Measurements from ENCODE around the gene SLC4A9. TPM values are rescaled to one million over a fixed set of nuclear protein-coding genes. Genes with fewer than 3 reads are reported as not detected.

The SLC4A9 gene
- total RNA-seq, 1 donor from 2014 or later: not detected

- intact Hi-C loops (cut with micrococcal nuclease): loop anchor here (5.0 kb wide), 1 partner anchor 678 kb away; no protein-coding TSS in a partner anchor
- ChIA-PET POLR2A (interaction anchor here (1.4 kb wide), 1 partner anchor 37 kb away, joined by 3 read pairs; the partner anchor contains the start of gene ANKHD1), CTCF (interaction anchor here (0.6 to 3.1 kb wide), 5 partner anchors 9 to 358 kb away, joined by 3 to 24 read pairs (median 3); no protein-coding TSS in a partner anchor)
- H3K27me3 Mint-ChIP-seq: no peaks in the 10 kb centered on the region
- no peak for ATAC-seq (ENCODE audit: low read depth)
- no peaks in the 10 kb centered on the region for H3K9me3 Mint-ChIP-seq
- peaks cover 6% of the 10 kb centered on the region for H3K4me1 Mint-ChIP-seq
- no peak overlapping the region for H3K4me3 Mint-ChIP-seq
- TF ChIP-seq CTCF (IDR thresholded peaks at IDR 0.05): no peak
- H3K36me3 Mint-ChIP-seq (ENCODE audit: low read depth): no peaks in the 10 kb centered on the region
- DNase-seq: no peak
- no peak overlapping the region for H3K27ac Mint-ChIP-seq
Measured at GRCh38 chr5:140364472-140364765, 4.4 kb downstream of the SLC4A9 start.

- no peak for TF ChIP-seq CTCF (IDR thresholded peaks at IDR 0.05)
- no peaks in the 10 kb centered on the region for H3K27me3 Mint-ChIP-seq
- intact Hi-C loops (cut with micrococcal nuclease): no loop called here
- ChIA-PET POLR2A (no interaction called here), CTCF (interaction anchor here (1.0 to 1.1 kb wide), 3 partner anchors 8 to 357 kb away, joined by 3 read pairs; no protein-coding TSS in a partner anchor)
- no peak overlapping the region for H3K4me3 Mint-ChIP-seq
- H3K36me3 Mint-ChIP-seq (ENCODE audit: low read depth): no peaks in the 10 kb centered on the region
- H3K9me3 Mint-ChIP-seq: no peaks in the 10 kb centered on the region
- DNase-seq: no peak
- peaks cover 6% of the 10 kb centered on the region for H3K4me1 Mint-ChIP-seq
- H3K27ac Mint-ChIP-seq: no peak overlapping the region
- ATAC-seq (ENCODE audit: low read depth): no peak
Measured at GRCh38 chr5:140365282-140365681, 5.3 kb downstream of the SLC4A9 start.

GRCh38 chr5:140365941-140366340 lies 5.9 kb downstream of the SLC4A9 start:
- ATAC-seq (ENCODE audit: low read depth): no peak
- H3K36me3 Mint-ChIP-seq (ENCODE audit: low read depth): no peaks in the 10 kb centered on the region
- no peak for DNase-seq
- H3K4me1 Mint-ChIP-seq: peaks cover 6% of the 10 kb centered on the region
- CTCF ChIA-PET: interaction anchor here (0.8 to 1.7 kb wide), 5 partner anchors 10 to 356 kb away, joined by 3 to 6 read pairs (median 3); no protein-coding TSS in a partner anchor
- no peaks in the 10 kb centered on the region for H3K9me3 Mint-ChIP-seq
- POLR2A ChIA-PET: no interaction called here
- H3K4me3 Mint-ChIP-seq: no peak overlapping the region
- TF ChIP-seq CTCF (IDR thresholded peaks at IDR 0.05): no peak
- H3K27ac Mint-ChIP-seq: no peak overlapping the region
- intact Hi-C loops (cut with micrococcal nuclease): no loop called here
- H3K27me3 Mint-ChIP-seq: no peaks in the 10 kb centered on the region

GRCh38 chr5:140366589-140367255 lies 6.7 kb downstream of the SLC4A9 start:
- no peak overlapping the region for H3K27ac Mint-ChIP-seq
- intact Hi-C loops (cut with micrococcal nuclease): no loop called here
- no peaks in the 10 kb centered on the region for H3K9me3 Mint-ChIP-seq
- ChIA-PET POLR2A (interaction anchor here (1.0 kb wide), 1 partner anchor 34 kb away, joined by 4 read pairs; the partner anchor contains the start of gene ANKHD1), CTCF (interaction anchor here (0.8 to 1.7 kb wide), 4 partner anchors 11 to 353 kb away, joined by 3 to 6 read pairs (median 4); no protein-coding TSS in a partner anchor)
- DNase-seq (no peak), ATAC-seq (ENCODE audit: low read depth) (no peak)
- H3K36me3 Mint-ChIP-seq (ENCODE audit: low read depth): no peaks in the 10 kb centered on the region
- no peak overlapping the region for H3K4me3 Mint-ChIP-seq
- H3K4me1 Mint-ChIP-seq: peaks cover 6% of the 10 kb centered on the region
- H3K27me3 Mint-ChIP-seq: no peaks in the 10 kb centered on the region
- TF ChIP-seq CTCF (IDR thresholded peaks at IDR 0.05): no peak

GRCh38 chr5:140367256-140368013 lies 7.4 kb downstream of the SLC4A9 start:
- H3K36me3 Mint-ChIP-seq (ENCODE audit: low read depth): no peaks in the 10 kb centered on the region
- TF ChIP-seq CTCF (IDR thresholded peaks at IDR 0.05): no peak
- no peak overlapping the region for H3K4me3 Mint-ChIP-seq
- CTCF ChIA-PET: interaction anchor here (1.2 to 1.7 kb wide), 2 partner anchors 11 to 124 kb away, joined by 3 to 4 read pairs; no protein-coding TSS in a partner anchor
- DNase-seq (no peak), ATAC-seq (ENCODE audit: low read depth) (no peak)
- POLR2A ChIA-PET: interaction anchor here (1.0 kb wide), 1 partner anchor 34 kb away, joined by 4 read pairs; the partner anchor contains the start of gene ANKHD1
- no peaks in the 10 kb centered on the region for H3K9me3 Mint-ChIP-seq
- H3K4me1 Mint-ChIP-seq: peaks cover 6% of the 10 kb centered on the region
- intact Hi-C loops (cut with micrococcal nuclease): no loop called here
- H3K27ac Mint-ChIP-seq: no peak overlapping the region
- H3K27me3 Mint-ChIP-seq: no peaks in the 10 kb centered on the region

Data from activated B cell treated with CpG ODN at 0.5 μM for 24 hours (primary cell).